ENCODE results near the gene CALN1. TPM values are rescaled to one million over a fixed set of nuclear protein-coding genes. Genes with fewer than 3 reads are reported as not detected.

The CALN1 gene
- polyA plus RNA-seq, 1 experiment = not detected

DNA sequence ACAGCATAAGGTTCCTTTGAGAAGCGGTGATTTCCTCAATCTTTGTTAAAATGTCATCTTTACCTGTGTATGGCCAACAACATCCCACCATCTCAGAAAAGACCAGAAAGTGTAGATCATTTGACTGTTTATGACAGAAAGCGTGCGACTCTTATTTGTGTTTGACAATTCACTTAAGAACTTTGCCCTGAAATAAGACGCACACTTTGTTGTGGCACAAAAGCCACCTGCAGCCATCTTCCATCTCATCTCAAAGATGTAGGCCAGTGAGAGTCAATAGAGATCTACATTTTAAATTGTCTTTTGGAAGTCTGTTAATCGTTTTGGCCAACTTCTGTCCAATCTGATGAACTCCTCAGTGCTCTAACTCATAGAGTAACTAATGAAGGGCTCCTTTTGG is 114.0 kb downstream of the CALN1 start:
- DNase-seq (ENCODE audit: low read depth, low spot score) = no peak
- Histone ChIP-seq H3K4me3 (ENCODE audit: low read depth, low read length) (no peak overlapping the region), H3K27ac (ENCODE audit: low read depth, low read length) (no peak overlapping the region), H3K27me3 (ENCODE audit: control insufficient read depth, insufficient read depth, low read length) (no peaks in the 10 kb centered on the region), H3K9me3 (ENCODE audit: control insufficient read depth, insufficient read depth, low read length) (peaks cover 14% of the 10 kb centered on the region)
- ChIA-PET CTCF (no interaction called here), POLR2A (no interaction called here)
- TF ChIP-seq, protein P1, sequence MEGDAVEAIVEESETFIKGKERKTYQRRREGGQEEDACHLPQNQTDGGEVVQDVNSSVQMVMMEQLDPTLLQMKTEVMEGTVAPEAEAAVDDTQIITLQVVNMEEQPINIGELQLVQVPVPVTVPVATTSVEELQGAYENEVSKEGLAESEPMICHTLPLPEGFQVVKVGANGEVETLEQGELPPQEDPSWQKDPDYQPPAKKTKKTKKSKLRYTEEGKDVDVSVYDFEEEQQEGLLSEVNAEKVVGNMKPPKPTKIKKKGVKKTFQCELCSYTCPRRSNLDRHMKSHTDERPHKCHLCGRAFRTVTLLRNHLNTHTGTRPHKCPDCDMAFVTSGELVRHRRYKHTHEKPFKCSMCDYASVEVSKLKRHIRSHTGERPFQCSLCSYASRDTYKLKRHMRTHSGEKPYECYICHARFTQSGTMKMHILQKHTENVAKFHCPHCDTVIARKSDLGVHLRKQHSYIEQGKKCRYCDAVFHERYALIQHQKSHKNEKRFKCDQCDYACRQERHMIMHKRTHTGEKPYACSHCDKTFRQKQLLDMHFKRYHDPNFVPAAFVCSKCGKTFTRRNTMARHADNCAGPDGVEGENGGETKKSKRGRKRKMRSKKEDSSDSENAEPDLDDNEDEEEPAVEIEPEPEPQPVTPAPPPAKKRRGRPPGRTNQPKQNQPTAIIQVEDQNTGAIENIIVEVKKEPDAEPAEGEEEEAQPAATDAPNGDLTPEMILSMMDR (IDR thresholded peaks at IDR 0.05; ENCODE audit: low read depth, low read length) = no peak

DNA sequence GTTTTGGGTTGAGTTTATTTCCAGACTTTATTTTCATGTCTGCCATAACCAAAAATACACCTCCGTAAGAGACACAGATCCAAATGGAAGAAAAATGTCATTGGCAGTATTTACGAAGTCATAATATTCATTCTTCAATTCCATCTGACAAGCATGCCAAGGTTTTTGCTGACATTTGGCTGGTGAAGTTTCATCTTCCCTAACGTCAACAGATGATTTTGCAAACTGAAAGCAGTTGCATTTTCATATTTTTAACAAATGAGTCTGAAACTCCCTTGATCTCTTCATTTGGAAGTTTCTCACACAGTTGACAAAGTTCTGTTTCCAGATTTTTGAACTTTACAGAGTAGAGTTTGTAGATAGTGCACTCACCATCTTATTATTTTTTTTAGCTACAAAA is 114.5 kb downstream of the CALN1 start:
- DNase-seq (ENCODE audit: low read depth, low spot score) = no peak
- H3K9me3 ChIP-seq (ENCODE audit: control insufficient read depth, insufficient read depth, low read length) = peaks cover 11% of the 10 kb centered on the region
- no peak overlapping the region for H3K27ac ChIP-seq (ENCODE audit: low read depth, low read length)
- no peak overlapping the region for H3K4me3 ChIP-seq (ENCODE audit: low read depth, low read length)
- CTCF ChIA-PET = no interaction called here
- TF ChIP-seq, protein P1 (IDR thresholded peaks at IDR 0.05; ENCODE audit: low read depth, low read length) = no peak
- POLR2A ChIA-PET = no interaction called here
- no peaks in the 10 kb centered on the region for H3K27me3 ChIP-seq (ENCODE audit: control insufficient read depth, insufficient read depth, low read length)

DNA sequence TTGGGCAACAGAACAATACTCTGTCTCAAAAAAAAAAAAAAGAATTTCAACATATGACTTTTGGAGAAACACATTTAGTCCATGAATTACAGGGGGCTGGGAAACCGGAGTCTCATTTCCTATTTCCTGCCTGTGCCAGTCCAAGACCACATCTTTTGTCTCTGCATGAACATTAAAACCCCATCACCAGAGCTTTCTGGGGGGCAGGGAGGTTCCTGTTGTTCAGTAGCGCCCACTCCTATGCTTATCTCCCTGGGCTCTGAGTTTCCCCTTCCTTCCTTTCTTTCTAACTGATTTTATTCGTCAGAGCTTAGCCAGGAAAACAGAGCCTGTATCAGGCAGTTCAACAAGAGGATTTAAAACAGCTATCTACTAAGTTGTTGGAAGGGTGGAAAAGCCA is 119.3 kb downstream of the CALN1 start:
- TF ChIP-seq, protein P1 (IDR thresholded peaks at IDR 0.05; ENCODE audit: low read depth, low read length) = no peak
- no peak overlapping the region for H3K4me3 ChIP-seq (ENCODE audit: low read depth, low read length)
- peaks cover 14% of the 10 kb centered on the region; the same call in 1 of the 2 replicates for H3K9me3 ChIP-seq (ENCODE audit: control insufficient read depth, insufficient read depth, low read length)
- ChIA-PET POLR2A (no interaction called here), CTCF (no interaction called here)
- no peak for DNase-seq (ENCODE audit: low read depth, low spot score)
- H3K27me3 ChIP-seq (ENCODE audit: control insufficient read depth, insufficient read depth, low read length) = no peaks in the 10 kb centered on the region
- H3K27ac ChIP-seq (ENCODE audit: low read depth, low read length) = no peak overlapping the region

DNA sequence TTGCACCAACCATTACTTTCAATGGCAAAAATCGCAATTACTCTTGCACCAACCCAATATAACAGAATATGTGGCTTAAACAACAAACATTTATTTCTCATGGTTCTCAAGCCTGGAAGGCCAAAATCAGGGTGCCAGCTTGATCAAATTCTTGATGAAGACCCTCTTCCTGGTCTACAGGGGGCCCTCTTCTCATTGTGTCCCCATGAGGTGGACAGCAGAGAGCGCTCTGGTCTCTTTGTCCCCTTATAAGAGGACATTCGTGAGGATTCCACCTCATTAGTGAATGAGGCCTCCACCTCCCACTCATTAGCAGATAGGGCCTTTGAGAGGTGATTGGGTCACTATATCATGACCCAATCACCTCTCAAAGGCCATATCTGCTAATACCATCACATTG is 120.0 kb downstream of the CALN1 start:
- Histone ChIP-seq H3K4me3 (ENCODE audit: low read depth, low read length) (no peak overlapping the region), H3K27me3 (ENCODE audit: control insufficient read depth, insufficient read depth, low read length) (no peaks in the 10 kb centered on the region), H3K27ac (ENCODE audit: low read depth, low read length) (no peak overlapping the region), H3K9me3 (ENCODE audit: control insufficient read depth, insufficient read depth, low read length) (peaks cover 14% of the 10 kb centered on the region)
- TF ChIP-seq, protein P1 (IDR thresholded peaks at IDR 0.05; ENCODE audit: low read depth, low read length) = no peak
- DNase-seq (ENCODE audit: low read depth, low spot score) = no peak
- ChIA-PET POLR2A (no interaction called here), CTCF (no interaction called here)

DNA sequence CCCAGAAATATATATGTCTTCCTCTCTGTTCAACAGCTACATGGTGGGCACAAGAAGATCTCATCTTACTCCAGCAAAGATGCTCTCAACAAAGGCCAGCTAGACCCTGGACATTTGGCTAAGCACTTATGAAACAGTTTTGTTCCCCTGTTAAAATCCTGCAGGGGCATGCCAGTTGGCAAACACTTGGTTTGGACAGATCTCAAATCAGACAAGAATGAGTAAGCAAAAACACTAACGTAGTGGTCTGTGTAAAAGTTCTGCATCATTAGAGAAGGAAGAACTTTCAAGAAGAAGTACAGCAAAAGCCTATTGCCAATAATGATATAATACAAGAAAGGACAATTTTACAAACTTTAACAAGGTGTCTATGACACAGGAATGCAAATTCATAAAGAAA is 125.6 kb downstream of the CALN1 start:
- POLR2A ChIA-PET = no interaction called here
- no peak for DNase-seq (ENCODE audit: low read depth, low spot score)
- H3K4me3 ChIP-seq (ENCODE audit: low read depth, low read length) = no peak overlapping the region
- TF ChIP-seq, protein P1 (IDR thresholded peaks at IDR 0.05; ENCODE audit: low read depth, low read length) = no peak
- CTCF ChIA-PET = no interaction called here
- H3K9me3 ChIP-seq (ENCODE audit: control insufficient read depth, insufficient read depth, low read length) = peaks cover 14% of the 10 kb centered on the region
- H3K27ac ChIP-seq (ENCODE audit: low read depth, low read length) = no peak overlapping the region
- H3K27me3 ChIP-seq (ENCODE audit: control insufficient read depth, insufficient read depth, low read length) = no peaks in the 10 kb centered on the region

Measured in AG04450 (cell line).